H9 (cell line): ENCODE results near the gene STAMBPL1. TPM values are rescaled to one million over a fixed set of nuclear protein-coding genes. Genes with fewer than 3 reads are reported as not detected.

Source experiments
- DNase-seq: peaks from one replicate; pipeline ENCODE4 v3.0.0-alpha.2; 2017
- H2AFZ ChIP-seq: one replicate; pipeline ENCODE4 v1.6.1; 2013; ENCODE audit warnings: mild to moderate bottlenecking, low read length, control low read depth, moderate library complexity
- H2AK5ac ChIP-seq: 2 replicates; pipeline ENCODE4 v1.6.1; 2013; ENCODE audit warnings: low read length, control low read depth, mixed read lengths; ENCODE audit not compliant: insufficient read length
- H2BK120ac ChIP-seq: one replicate; pipeline ENCODE4 v1.6.1; 2013; ENCODE audit warnings: low read depth, mild to moderate bottlenecking, low read length, control low read depth, inconsistent platforms; ENCODE audit not compliant: poor library complexity, severe bottlenecking
- H2BK12ac ChIP-seq: 2 replicates; pipeline ENCODE4 v1.6.1; 2013; ENCODE audit warnings: low read length, control low read depth, mixed read lengths, low read depth; ENCODE audit not compliant: insufficient read length
- H2BK15ac ChIP-seq: 2 replicates; pipeline ENCODE4 v1.6.1; 2013; ENCODE audit warnings: low read depth, low read length, control low read depth
- H2BK20ac ChIP-seq: one replicate; pipeline ENCODE4 v1.6.1; 2013; ENCODE audit warnings: low read depth, mild to moderate bottlenecking, low read length, control low read depth, inconsistent platforms; ENCODE audit not compliant: poor library complexity, severe bottlenecking
- H2BK5ac ChIP-seq: 2 replicates; pipeline ENCODE4 v1.6.1; 2013; ENCODE audit warnings: low read length, control low read depth, mixed read lengths; ENCODE audit not compliant: insufficient read length
- H3K14ac ChIP-seq: 2 replicates; pipeline ENCODE4 v1.6.1; 2013; ENCODE audit warnings: low read length, control low read depth; ENCODE audit not compliant: insufficient read depth
- H3K18ac ChIP-seq: 2 replicates; pipeline ENCODE4 v1.6.1; 2013; ENCODE audit warnings: low read depth, mild to moderate bottlenecking, mixed read lengths, low read length, control low read depth; ENCODE audit not compliant: insufficient read length
- H3K23ac ChIP-seq: 2 replicates; pipeline ENCODE4 v1.6.1; 2013; ENCODE audit warnings: low read length, control low read depth, mixed read lengths, low read depth; ENCODE audit not compliant: insufficient read length
- H3K23me2 ChIP-seq: 2 replicates; pipeline ENCODE4 v1.6.1; 2013; ENCODE audit warnings: low read depth, mild to moderate bottlenecking, mixed read lengths, low read length, control low read depth; ENCODE audit not compliant: insufficient read length, poor library complexity, severe bottlenecking
- H3K27ac ChIP-seq: 2 replicates; pipeline ENCODE4 v1.5.1; 2013; ENCODE audit warnings: low read length, control low read depth, mixed read lengths, low read depth; ENCODE audit not compliant: insufficient read length
- H3K27me3 ChIP-seq: 2 replicates; pipeline ENCODE4 v1.6.1; 2013; ENCODE audit warnings: low read length, control low read depth, inconsistent platforms; ENCODE audit not compliant: insufficient read depth
- H3K4ac ChIP-seq: 2 replicates; pipeline ENCODE4 v1.6.1; 2013; ENCODE audit warnings: low read depth, mild to moderate bottlenecking, control low read depth, inconsistent platforms, low read length, moderate library complexity
- H3K4me1 ChIP-seq: 2 replicates; pipeline ENCODE4 v1.6.1; 2013; ENCODE audit warnings: low read length, control low read depth, inconsistent platforms; ENCODE audit not compliant: insufficient read depth
- H3K4me2 ChIP-seq: 2 replicates; pipeline ENCODE4 v1.6.1; 2013; ENCODE audit warnings: low read length, control low read depth, mixed read lengths; ENCODE audit not compliant: insufficient read length, insufficient read depth
- H3K56ac ChIP-seq: 2 replicates; pipeline ENCODE4 v1.6.1; 2013; ENCODE audit warnings: low read depth, mild to moderate bottlenecking, mixed read lengths, low read length, control low read depth; ENCODE audit not compliant: insufficient read length
- H3K79me1 ChIP-seq: 2 replicates; pipeline ENCODE4 v1.6.1; 2013; ENCODE audit warnings: low read depth, mild to moderate bottlenecking, moderate library complexity, low read length, control low read depth, inconsistent platforms; ENCODE audit not compliant: insufficient read depth, poor library complexity, severe bottlenecking
- H3K79me2 ChIP-seq: 2 replicates; pipeline ENCODE4 v1.6.1; 2013; ENCODE audit warnings: low read length, control low read depth, inconsistent platforms; ENCODE audit not compliant: insufficient read depth
- H3K9ac ChIP-seq: 2 replicates; pipeline ENCODE4 v1.6.1; 2013; ENCODE audit warnings: low read length, control low read depth, mixed read lengths; ENCODE audit not compliant: insufficient read length; ENCODE audit errors: extremely low read depth
- H3K9me3 ChIP-seq: one replicate; pipeline ENCODE4 v1.6.1; 2013; ENCODE audit warnings: low read depth, low read length, inconsistent platforms; ENCODE audit not compliant: control insufficient read depth
- H3T11ph ChIP-seq: one replicate; pipeline ENCODE4 v1.6.1; 2013; ENCODE audit warnings: mild to moderate bottlenecking, low read length, control low read depth, inconsistent platforms
- H4K20me1 ChIP-seq: one replicate; pipeline ENCODE4 v1.6.1; 2013; ENCODE audit not compliant: control insufficient read depth, insufficient read length, insufficient read depth
- H4K5ac ChIP-seq: 2 replicates; pipeline ENCODE4 v1.6.1; 2013; ENCODE audit warnings: low read depth, mild to moderate bottlenecking, mixed read lengths, low read length, control low read depth; ENCODE audit not compliant: insufficient read length
- H4K8ac ChIP-seq: replicated peaks from 2 replicates; pipeline ENCODE4 v1.6.1; 2013; ENCODE audit warnings: low read length, control low read depth, mixed read lengths, low read depth; ENCODE audit not compliant: insufficient read length
- H4K91ac ChIP-seq: 2 replicates; pipeline ENCODE4 v1.6.1; 2013; ENCODE audit warnings: low read depth, mild to moderate bottlenecking, moderate library complexity, mixed read lengths, low read length, control low read depth; ENCODE audit not compliant: insufficient read length
- H3K27ac Mint-ChIP-seq, 3 experiments: 2 replicates in 2 of 3; 3 replicates in 1 of 3; pipeline ENCODE4 v1.8.0; 2020 to 2021; ENCODE audit warnings: mixed read lengths in 3 of 3, mild to moderate bottlenecking in 1 of 3, moderate library complexity in 1 of 3
- H3K27me3 Mint-ChIP-seq: 2 replicates; pipeline ENCODE4 v1.8.0; 2021; ENCODE audit warnings: low read depth, mild to moderate bottlenecking, moderate library complexity, mixed read lengths
- H3K36me3 Mint-ChIP-seq, 3 experiments: 2 replicates in 2 of 3; 3 replicates in 1 of 3; pipeline ENCODE4 v1.8.0; 2020 to 2021; ENCODE audit warnings: low read depth in 3 of 3, mixed read lengths in 3 of 3; ENCODE audit not compliant: insufficient read depth in 1 of 3
- H3K4me1 Mint-ChIP-seq, 2 experiments: 2 replicates each; pipeline ENCODE4 v1.8.0; 2020; ENCODE audit warnings: mixed read lengths in 2 of 2
- H3K4me3 Mint-ChIP-seq, 2 experiments: 2 replicates in 1 of 2; 3 replicates in 1 of 2; pipeline ENCODE4 v1.8.0; 2020 to 2021; ENCODE audit warnings: mild to moderate bottlenecking in 2 of 2, mixed read lengths in 2 of 2, moderate library complexity in 1 of 2
- H3K9me3 Mint-ChIP-seq, 2 experiments: 2 replicates in 1 of 2; 3 replicates in 1 of 2; pipeline ENCODE4 v1.8.0; 2020; ENCODE audit warnings: mild to moderate bottlenecking in 2 of 2, mixed read lengths in 2 of 2, moderate library complexity in 1 of 2
- CTCF ChIP-seq: fragments of 200-600 bp; sonication (generic); conservative IDR thresholded peaks from 3 replicates; pipeline ENCODE4 v1.8.0; 2021; ENCODE audit warnings: antibody characterized with exemption, mild to moderate bottlenecking
- WGBS: extraction: QIAGEN DNeasy Blood & Tissue Kit; methylation state at CpG from one replicate; pipeline ENCODE4 v1.1.7; 2013; ENCODE audit warnings: missing lambda C conversion rate, low lambda C conversion rate, mixed read lengths; ENCODE audit not compliant: insufficient read length; ENCODE audit errors: extremely low coverage; 5-methylcytosine and 5-hydroxymethylcytosine counted together
- total RNA-seq: library from RNA; stranded (reverse); gene quantifications from 2 replicates; pipeline ENCODE4 v1.2.1, GENCODE V29; 2021

The STAMBPL1 gene
- total RNA-seq, 1 experiment from 2014 or later = 3.2 TPM

- no peak overlapping the region for H4K8ac ChIP-seq
- Mint-ChIP-seq H3K9me3 (no peaks in the 10 kb centered on the region), H3K4me1 (peaks cover 18 to 20% of the 10 kb centered on the region in 2 experiments), H3K27me3 (no peaks in the 10 kb centered on the region), H3K27ac (no peak overlapping the region), H3K36me3 (no peaks in the 10 kb centered on the region), H3K4me3 (no peak overlapping the region)
- H3K79me2 ChIP-seq = no peaks in the 10 kb centered on the region
- no peak overlapping the region for H3K4me2 ChIP-seq
- no peak for DNase-seq
- H3T11ph ChIP-seq = no peak overlapping the region
- H2BK120ac ChIP-seq = no peak overlapping the region
- no peak overlapping the region for H3K18ac ChIP-seq
- no peak overlapping the region for H2BK5ac ChIP-seq
- no CpG with 5 or more reads among the region's 1 CpG for WGBS
- no peak overlapping the region for H2AK5ac ChIP-seq
- no peaks in the 10 kb centered on the region; the same call in none of the 2 replicates for H3K4me1 ChIP-seq
- no peak overlapping the region for H2BK12ac ChIP-seq
- no peaks in the 10 kb centered on the region for H3K79me1 ChIP-seq
- H3K9me3 ChIP-seq = no peaks in the 10 kb centered on the region
- H3K27ac ChIP-seq = no peak overlapping the region
- H3K4ac ChIP-seq = no peak overlapping the region
- H3K9ac ChIP-seq = no peak overlapping the region
- no peak overlapping the region for H3K14ac ChIP-seq
- TF ChIP-seq CTCF = no peak
- H2BK20ac ChIP-seq = no peak overlapping the region
- no peaks in the 10 kb centered on the region for H4K20me1 ChIP-seq
- H2BK15ac ChIP-seq = no peak overlapping the region
- H3K23me2 ChIP-seq = no peaks in the 10 kb centered on the region
- no peak overlapping the region for H3K56ac ChIP-seq
- no peak overlapping the region for H4K5ac ChIP-seq
- H4K91ac ChIP-seq = no peak overlapping the region
- no peak overlapping the region for H3K23ac ChIP-seq
- H2AFZ ChIP-seq = no peak overlapping the region
- H3K27me3 ChIP-seq = no peaks in the 10 kb centered on the region
Measured at GRCh38 chr10:88850712-88851111, 29.3 kb upstream of the STAMBPL1 start.
